ENCODE data around the gene PHRF1. TPM values are rescaled to one million over a fixed set of nuclear protein-coding genes. Genes with fewer than 3 reads are reported as not detected.
A peak's percentile ranks its signal among the peaks of the same experiment; 100 is the strongest.

Gene PHRF1
- total and polyA plus RNA-seq, 9 of the 15 experiments (the other 6 are each of a cell fraction or from before 2014, with no cell fraction given), result 0.07 to 37.2 (median 7.7) TPM

GRCh38 chr11:535519-536454 lies 40.5 kb upstream of the PHRF1 start, which contains the start of gene HRAS (continued):
- TF ChIP-seq MNT (conservative IDR thresholded peaks at IDR 0.05), result peak in 1 of 2 experiments; percentile 42; a peak in 1 of 4 replicates
- no peak for TF ChIP-seq HES1 (IDR thresholded peaks at IDR 0.05; ENCODE audit: low read depth)
- peak; percentile 46; the same call in 1 of the 2 replicates for TF ChIP-seq ZNF395 (CRISPR knock-in tag; IDR thresholded peaks at IDR 0.05)
- no peak for TF ChIP-seq ZHX1 (conservative IDR thresholded peaks at IDR 0.05; ENCODE audit: low read length)
- TF ChIP-seq MBD2 (IDR thresholded peaks at IDR 0.05; ENCODE audit: borderline replicate concordance, low read depth), result peak; percentile 86; the same call in 1 of the 2 replicates
- peak; percentile 88 for TF ChIP-seq NFYB (IDR thresholded peaks at IDR 0.05; ENCODE audit: extremely low read depth, insufficient read length)
- no peak for TF ChIP-seq ZNF764 (CRISPR knock-in tag; IDR thresholded peaks at IDR 0.05; ENCODE audit: low read depth)
- TF ChIP-seq NRF1 (conservative IDR thresholded peaks at IDR 0.05 in 1 of 2, IDR thresholded peaks at IDR 0.05 in 1 of 2), result peak; percentile 88 to 89
- TF ChIP-seq RBM14 (IDR thresholded peaks at IDR 0.05; ENCODE audit: borderline replicate concordance, insufficient read depth, low read depth, low read length), result 0 out of 2 replicates have a peak, but pooled peaks have one; percentile 26
- TF ChIP-seq MED1 (CRISPR knock-in tag; IDR thresholded peaks at IDR 0.05; ENCODE audit: borderline replicate concordance), result no peak
- TF ChIP-seq SAFB2 (IDR thresholded peaks at IDR 0.05; ENCODE audit: borderline replicate concordance, low read depth, low read length, severe bottlenecking), result no peak
- no peak for TF ChIP-seq ZNF143 (CRISPR knock-in tag; IDR thresholded peaks at IDR 0.05)
- TF ChIP-seq TCFL5 (CRISPR knock-in tag; conservative IDR thresholded peaks at IDR 0.05), result no peak
- TF ChIP-seq HEY1 (CRISPR knock-in tag; IDR thresholded peaks at IDR 0.05; ENCODE audit: borderline replicate concordance), result no peak
- no peak for TF ChIP-seq HNRNPK (IDR thresholded peaks at IDR 0.05; ENCODE audit: low read depth, low read length, poor library complexity, severe bottlenecking)
- no peak for TF ChIP-seq PCBP2 (IDR thresholded peaks at IDR 0.05; ENCODE audit: low read depth, low read length, poor library complexity, severe bottlenecking)
- TF ChIP-seq TBL1XR1 (IDR thresholded peaks at IDR 0.05; ENCODE audit: low read length in 2 of 2), result 0 out of 4 replicates have a peak, but pooled peaks of 1 of the 2 experiments have one; percentile 20
- TF ChIP-seq RBFOX2 (IDR thresholded peaks at IDR 0.05; ENCODE audit: low read depth, low read length), result peak; percentile 85

All from K562 (cell line).